Stimulated activated naive CD8-positive, alpha-beta T cell treated with anti-CD3 and anti-CD28 coated beads, Interleukin-15, Interleukin-2, amounts not matched to agents 100 U/mL and 50 U/mL, for 24 hours (primary cell): Measurements from ENCODE around the gene RNF123.
"Not testable (repeated sequence)": the region's sequence is repeated elsewhere in the genome, so short reads cannot be mapped to it uniquely, and the experiment has no call there.

Source experiments
- ATAC-seq: fragments of 150-1000 bp; cut with Tn5 transposase; one replicate; pipeline ENCODE4 v1.10.0; 2021
- DNase-seq: peaks from one replicate; pipeline ENCODE4 v3.0.0; 2021

Gene RNF123

DNA sequence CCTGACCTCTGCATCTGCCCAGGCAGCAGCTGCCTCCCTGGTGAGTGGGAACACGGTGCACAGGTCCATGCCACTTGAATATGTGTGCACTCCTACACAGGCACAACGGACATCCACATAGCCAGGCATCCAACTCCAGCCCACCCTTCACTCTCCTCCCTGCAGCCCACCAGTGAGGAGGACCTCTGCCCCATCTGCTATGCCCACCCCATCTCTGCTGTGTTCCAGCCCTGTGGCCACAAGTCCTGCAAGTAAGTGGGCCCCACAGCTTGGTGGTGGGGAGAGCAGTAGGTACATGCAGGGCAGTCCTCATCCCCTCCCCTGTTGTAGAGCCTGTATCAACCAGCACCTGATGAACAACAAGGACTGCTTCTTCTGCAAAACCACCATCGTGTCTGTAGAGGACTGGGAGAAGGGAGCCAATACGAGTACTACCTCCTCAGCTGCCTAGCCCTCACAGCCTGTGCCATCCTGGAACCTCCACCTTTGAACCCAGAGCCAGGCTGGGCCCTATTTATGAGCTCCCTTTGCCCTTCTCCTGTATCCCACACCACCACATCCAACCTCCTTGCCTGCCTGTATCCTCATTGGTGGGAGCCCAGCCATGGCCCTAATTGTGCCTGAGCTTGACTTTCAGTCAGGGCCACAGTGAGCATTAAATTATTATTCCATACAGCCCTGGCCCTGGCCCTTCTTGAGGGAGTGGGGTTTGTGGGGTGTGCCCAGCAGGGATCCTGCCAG, 31.7 kb downstream of the RNF123 start:
- ATAC-seq: no peak
- DNase-seq: no peak

DNA sequence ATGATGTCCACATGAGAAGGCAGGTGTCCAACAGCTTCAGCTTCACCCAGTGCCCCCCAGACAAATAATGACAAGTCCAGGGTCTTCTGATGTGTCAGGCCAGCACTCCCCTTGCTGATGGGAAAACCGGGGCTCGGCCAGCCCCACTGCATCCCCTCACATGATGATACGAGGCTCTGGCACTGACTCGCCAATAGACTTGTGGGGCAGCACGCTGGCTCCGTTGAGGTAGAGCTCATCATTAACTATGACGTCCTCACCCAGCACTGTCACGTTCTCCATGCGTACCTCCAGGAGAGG, 32.2 kb downstream of the RNF123 start:
- DNase-seq: no peak
- no peak for ATAC-seq

DNA sequence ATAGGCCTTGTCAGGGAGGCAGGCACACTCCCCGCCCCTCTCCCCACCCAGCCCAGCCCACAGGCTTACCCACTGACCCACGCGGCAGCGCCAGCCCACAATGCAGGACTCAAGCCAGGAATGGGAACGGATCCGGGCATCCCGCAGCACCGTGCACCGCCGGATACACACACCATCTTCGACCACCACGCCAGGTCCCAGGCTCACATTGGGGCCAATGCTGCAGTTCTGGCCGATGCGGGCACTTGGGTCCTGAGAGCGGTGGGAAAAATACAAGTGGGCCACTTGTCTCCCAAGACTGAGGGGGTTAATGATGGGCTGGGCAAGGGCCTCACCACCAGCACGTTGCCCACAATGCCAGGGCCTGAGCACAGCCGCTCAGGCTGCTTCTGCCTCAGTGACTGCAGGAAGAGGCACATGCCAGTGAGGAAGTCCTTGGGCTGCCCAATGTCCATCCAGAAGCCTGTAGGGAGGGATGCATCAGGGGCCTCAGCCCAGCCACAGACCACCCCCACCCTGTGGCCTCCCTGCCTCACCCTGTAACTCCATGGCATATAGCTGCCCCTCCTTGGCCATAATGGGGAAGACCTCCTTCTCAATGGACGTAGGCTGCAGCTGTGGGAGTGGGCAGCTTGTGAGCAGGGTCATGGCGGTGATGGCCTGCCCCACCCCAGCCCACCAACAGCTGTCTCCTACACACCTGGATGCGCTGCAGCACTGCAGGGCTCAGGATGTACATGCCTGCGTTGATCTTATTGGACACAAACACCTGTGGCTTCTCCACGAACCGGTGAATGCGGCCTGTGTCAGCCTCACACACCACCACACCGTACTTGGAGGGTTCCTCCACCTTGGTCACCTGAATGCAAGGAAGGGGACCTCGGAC, 32.8 kb downstream of the RNF123 start:
- no peak for DNase-seq

DNA sequence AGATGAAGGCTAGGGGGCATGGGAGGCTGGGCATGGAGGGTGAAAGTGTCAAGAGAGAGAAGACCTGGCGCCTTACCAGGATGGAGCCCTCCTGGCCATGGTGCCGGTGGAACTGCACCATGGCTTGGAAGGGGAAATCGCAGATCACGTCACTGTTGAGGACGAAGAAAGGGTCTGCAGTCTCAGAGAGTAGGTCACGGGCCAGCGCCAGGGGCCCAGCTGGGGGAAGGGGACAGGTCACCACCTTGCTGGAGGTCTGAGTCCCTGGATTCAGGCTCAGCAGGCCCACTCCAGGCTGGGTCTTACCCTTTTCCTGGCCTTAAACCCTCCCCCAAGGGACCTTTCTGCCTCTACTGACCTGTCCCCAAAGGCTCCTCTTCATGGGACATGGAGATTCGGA, 33.5 kb downstream of the RNF123 start:
- DNase-seq (no peak), ATAC-seq (no peak)

More for the DNA sequence above, 32.8 kb downstream of the RNF123 start:
- ATAC-seq: no peak

DNA sequence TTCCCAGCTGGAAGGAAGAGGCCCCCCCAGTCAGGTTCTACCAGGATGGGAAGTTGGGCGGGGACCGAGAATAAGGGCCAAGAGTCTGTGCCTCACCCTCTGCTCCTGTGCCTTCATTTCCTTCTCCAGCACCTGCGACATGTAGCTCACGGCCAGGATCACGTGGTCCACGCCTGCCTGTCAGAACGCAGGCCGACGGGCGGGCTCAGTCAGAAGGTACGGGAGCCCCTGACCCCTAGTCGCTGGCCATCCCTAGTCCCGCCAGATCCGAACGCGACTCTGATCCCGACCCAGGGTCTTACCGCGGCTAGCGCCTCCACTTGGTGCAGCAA, 33.9 kb downstream of the RNF123 start:
- DNase-seq (peak; percentile 67), ATAC-seq (peak; percentile 4)

DNA sequence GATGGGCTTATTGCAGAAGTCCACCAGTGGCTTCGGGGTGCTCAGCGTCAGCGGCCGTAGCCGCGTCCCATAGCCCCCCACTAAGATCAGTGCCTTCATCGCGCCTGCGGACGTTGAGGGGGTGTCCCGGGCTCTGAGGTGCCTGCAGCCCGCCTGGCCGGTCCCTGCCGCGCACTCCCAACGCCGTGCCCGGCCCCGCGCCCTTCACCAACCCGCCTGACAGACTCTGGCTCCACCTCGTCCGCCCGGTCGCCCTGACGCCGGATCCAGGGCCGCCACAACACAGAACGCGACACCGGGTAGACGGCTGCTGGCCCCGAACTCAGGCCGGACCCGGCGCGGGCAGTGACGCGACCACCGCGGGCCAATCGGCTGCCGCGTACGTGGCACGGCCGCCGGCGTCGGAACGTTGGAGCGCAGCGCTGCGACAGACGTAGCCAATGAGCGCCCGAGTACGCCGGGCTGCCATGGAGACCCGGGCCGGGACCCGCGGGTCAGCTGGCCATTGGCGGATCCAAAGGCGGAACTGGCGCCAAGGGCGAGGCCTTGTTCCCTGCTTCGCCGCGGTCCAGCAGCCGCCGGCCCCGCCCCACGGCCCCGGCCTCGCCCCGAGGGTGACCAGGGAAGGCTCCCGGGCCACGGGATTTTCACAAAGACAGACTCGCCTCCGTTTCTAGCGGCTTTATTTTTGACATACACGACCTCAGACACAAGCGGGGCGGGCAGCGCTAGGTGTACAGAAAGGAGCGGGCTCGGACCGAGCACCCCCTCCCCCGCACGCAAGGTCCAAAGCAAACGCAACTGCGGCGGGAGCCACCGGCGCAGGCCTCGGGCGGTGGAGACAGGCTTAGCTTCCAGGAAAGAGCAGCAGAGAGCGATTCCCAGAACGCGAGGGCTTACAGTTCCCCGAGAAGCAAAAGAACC, 34.5 kb downstream of the RNF123 start, which contains the start of gene GMPPB:
Gene GMPPB (minus strand): TSS at position 324 of the 924 bp plus-strand sequence. CDS start 225 bp downstream, at position 99.
- peak; percentile 87 for ATAC-seq

DNA sequence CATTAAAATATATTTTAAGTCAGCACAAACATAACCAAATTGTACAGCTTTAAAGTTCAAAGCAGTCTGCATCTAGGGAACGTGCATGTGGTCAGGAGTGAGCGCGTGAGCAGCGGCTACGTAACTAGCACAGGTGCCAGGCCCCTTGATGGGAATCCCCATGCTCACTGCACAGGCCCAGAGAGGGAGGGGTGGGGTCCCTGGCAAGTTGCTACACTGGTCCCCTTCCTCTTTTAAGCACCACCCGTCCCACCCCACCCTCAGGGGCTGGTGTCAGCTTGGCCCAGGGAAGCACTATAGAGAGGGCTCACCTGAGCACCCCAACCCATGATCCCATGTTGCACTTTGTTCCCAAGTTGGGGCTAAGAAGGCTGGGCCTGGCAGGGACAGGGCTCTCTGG, 35.2 kb downstream of the RNF123 start:
- DNase-seq: no peak
- no peak for ATAC-seq

More for the DNA sequence above, 34.5 kb downstream of the RNF123 start, which contains the start of gene GMPPB:
- DNase-seq: peak; percentile 96

DNA sequence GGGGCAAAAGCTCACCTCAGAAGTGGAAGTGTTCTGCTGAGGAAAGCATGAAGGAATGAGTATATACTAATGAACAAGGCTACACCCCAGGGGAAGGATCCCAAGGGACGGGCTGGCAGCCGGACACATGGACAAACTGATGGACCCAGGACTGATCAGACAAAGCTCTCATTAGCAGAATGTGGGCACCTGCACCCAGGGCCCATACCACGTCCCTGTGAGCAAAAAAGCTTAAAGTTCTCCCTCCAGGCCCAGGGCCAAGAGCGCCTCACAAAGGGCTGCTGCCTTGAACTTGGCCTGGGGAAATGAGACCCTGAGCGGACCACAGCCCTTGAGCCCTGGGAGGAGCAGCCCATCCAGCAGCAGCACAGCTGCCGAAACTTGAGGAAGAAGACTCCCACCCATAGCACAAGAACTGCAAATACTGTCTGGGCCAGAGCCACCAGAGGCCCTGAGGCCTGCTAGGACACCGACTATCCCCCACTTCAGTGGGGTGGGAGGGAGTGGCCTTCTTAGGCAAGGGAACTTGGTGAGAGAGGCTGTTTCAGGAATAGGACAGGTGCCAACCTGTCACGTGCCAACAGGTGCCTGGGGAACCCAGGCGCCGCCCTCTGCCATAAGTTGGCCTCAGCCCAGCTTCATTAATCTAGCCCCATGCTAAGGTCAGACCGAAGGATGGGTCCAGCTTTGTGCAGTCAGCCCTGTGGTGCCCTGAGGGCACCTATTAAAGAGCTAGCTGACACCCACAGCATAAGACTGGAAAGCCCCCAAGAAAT, 36.7 kb downstream of the RNF123 start:
- no peak for ATAC-seq
- no peak for DNase-seq

DNA sequence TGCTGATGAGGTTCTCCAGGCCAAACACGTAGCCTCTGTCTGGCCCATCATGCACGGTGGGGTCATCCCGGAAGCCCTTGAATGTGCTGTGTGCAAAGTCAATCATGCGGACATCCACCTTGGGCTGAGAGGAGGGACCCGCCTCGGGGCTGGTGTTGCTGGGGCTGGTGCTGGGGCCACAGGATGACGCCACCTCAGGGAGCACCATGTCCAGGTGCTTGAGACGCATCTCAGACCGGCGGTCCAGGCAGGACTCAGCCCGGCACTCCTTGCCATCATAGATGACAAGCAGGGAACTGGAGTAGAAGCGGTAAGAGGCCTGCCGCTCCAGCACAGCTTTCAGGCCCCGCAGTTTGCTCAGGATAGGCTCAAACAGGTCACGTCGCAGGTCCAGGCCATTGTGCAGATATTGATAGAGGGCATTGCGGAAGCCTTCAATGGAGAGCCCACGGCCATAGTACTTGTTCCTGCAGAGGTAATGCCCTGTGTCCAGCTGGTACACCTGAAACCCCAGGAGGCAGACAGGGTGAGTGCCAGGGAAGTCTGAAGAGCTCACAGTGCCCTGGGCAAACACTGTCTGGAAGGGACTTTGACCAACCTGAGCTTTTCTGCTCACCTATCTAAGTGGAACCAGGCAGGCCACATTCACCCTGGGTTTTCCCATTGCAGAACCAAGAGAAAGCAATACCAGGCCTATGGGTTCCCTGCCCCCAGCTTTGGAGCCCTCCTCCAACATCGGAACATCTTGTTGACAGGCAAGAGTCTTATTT, 38.0 kb downstream of the RNF123 start:
- DNase-seq (no peak), ATAC-seq (no peak)

DNA sequence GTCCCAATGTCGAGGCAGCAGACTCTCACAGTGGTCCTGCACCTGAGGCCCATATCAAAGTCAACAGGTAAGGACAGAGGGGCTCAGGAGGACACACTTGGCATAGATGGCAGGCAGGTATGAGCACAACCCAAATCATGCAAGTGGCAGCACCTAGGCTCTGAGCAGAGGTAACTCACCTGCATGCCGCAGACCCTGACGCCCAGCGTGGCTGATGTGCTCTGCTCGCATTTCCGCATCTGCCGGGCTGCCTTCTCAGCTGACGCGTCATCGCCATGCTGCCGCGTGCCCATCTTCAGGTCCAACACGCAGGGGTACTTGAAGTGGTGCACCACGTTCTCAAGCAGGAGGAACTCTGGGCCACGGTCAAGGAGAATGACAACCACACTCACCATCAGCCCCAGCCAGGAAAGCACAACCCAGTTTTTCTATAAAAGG, 38.6 kb downstream of the RNF123 start:
- ATAC-seq: no peak
- no peak for DNase-seq

DNA sequence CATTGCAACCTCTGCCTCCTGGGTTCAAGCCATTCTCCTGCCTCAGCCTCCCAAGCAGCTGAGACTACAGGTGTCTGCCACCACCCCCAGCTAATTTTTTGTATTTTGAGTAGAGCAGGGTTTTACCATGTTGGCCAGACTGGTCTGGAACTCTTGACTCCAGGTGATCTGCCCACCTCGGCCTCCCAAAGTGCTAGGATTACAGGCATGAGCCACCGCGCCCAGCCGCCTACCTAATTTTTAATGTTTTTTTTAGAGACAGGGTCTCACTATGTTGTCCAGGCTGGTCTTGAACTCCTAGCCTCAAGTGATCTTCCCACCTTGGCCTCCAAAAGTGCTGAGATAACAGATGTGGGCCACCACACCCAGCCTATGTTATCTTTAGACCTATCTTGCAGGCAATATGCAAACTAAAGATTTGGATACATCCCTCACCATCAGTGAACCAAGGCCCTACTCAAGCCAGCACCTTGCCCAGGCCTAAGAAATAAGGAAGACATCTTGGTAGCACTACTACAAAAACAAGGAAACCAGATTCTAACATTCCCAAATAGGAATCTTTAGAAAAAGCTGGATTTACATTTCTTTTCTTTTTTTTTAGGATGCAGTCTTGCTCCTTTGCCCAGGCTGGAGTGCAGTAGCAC, 40.7 kb downstream of the RNF123 start:
- ATAC-seq: no peak

DNA sequence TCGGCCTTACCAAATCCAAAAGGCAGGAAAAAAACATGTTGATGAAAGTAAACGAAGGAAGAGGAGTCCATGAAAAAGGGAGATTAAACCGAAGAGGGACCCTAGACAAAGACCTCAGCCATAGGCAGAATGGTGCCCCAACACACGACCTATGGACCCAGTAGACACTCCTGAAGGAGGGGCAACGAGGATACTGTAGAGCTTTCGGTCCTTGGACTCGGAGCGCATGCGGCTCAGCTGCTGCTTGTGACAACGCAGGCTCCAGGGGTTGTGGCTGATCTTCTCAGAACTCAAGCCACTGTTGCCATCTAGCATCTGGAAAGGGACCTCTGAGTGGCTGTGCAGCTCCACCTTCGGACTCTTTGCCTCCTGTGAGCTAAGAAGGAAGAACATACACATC, 43.2 kb downstream of the RNF123 start:
- DNase-seq: no peak
- ATAC-seq: no peak

More for the DNA sequence above, 40.7 kb downstream of the RNF123 start:
- no peak for DNase-seq

DNA sequence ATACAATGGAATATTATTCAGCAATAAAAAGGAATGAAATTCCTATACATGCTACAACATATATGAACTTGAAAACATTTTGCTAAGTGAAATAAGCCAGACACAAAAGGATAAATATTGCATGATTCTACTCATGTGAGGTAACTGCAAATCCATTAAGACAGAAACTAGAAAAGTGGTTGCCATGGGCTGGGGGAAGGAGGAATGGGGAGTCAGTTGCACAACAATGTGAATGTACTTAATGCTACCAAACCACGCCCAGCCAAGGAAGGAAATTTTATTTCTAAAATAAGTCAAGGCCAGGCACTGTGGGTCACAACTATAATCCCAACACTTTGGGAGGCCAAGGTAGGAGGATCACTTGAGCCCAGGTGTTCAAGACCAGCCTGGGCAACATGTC, 44.2 kb downstream of the RNF123 start:
- DNase-seq: no peak
- no peak for ATAC-seq

DNA sequence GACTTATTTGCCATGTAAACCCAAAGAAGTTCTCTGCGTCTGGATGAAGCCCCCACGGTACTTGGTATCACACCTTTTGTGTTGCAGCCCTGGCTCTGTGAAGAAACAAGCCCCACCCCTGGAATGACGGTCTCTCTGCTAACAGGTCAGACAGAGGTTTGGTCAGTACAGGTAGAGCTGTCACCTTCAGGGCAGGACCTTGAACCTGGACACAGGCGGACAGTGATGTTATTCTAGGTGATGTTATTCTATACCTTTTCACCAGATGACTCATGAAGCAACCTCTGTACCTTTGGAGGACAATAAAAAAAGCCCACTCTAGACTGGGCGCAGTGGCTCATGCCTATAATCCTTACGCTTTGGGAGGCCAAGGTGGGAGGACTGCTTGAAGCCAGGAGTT, 45.4 kb downstream of the RNF123 start:
- ATAC-seq (no peak), DNase-seq (no peak)

DNA sequence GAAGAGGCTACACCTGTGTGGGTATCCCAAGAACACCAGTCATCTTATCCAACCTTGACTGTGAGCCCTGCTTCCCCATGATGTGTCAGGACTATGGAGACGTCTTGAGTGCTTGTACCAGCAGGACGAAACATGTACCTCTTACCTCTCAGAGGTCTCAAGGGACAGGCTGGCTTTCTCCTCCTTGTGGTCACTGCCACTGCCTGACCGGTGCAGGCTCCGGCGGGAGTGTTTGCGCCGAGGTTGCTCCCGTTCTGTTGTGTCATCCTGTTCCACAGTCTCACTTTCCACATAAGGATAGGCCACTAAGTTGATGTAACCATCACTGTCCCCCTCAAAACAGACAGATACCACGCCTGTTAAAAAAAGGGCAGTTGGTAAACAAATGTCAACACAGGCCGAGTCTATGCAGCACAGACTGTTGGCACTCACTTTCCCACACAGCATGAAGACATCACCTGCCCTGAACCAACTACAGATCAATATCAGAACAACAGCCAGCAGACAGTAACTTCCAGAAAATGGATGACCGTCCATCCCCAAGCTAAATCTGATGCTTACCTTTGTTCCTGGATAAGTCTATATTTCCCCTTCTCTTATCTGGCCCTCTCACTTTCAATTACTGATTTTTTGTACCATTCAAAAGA, 48.8 kb downstream of the RNF123 start:
- ATAC-seq (no peak), DNase-seq (no peak)

DNA sequence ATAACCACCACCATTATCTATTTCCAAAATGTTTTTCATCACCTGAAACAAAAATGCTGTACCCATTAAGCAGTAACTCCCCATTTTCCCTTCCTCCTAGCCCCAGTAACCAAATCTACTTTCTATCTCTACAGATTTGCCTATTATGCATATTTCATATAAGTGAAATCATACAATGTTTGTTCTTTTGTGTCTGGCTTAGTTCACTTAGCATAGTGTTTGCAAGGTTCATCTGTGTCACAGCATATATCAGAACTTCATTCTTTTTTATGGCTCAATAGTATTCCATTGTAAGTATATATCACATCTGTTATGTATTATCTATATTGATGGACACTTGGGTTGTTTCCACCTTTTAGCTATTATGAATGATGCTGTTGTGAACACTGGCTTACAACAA, 51.1 kb downstream of the RNF123 start:
- ATAC-seq: no peak
- DNase-seq: no peak

DNA sequence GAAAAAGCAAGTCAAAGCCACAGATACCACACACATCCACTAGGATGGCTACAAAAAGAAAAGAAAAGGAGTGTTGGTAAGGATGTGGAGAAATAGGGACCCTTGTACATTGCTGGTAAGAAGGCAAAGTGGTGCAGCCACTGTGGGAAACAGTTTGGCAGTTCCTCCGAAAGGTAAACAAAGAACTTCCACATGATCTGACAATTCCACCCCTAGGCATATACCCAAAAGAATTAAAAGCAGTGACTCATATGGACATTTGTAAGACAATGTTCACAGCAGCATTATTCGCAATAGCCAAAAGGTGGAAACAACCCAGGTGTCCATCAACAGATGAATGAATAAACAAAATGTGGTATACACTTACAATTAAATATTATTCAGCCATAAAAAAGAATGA, 56.6 kb downstream of the RNF123 start:
- DNase-seq: no peak
- no peak for ATAC-seq

DNA sequence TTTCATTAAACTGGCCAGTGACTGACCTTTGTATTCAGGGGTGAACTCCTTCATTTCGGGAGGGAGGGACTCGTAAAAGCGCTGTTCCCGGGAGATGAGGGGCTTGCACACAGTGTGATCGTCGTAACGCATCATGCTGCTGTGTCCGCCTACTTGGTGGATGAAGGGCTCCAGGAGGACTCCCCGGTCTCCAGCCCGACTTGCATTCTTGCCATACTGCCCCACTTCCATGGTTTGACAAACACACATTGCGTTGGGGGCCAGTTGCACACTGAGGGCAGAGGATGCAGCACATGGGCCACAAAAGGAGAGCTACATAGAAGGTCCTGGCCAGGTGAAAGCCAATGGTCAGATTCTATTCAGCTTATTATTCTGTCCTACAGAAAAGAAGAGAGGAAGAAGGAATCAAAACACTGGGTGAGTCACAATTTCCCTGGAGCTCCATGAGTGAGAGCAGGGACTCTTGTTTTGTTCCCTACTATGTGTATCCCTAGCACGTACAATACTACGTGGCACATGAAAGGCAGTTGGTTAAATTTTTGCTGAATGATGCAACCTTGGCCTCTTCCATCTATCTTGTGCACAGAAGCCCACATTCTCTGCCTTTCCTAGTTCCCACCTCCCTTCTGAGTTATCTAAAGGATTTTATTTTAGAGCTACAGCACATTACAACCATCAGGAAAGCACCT, 58.6 kb downstream of the RNF123 start:
- DNase-seq (no peak), ATAC-seq (no peak)

DNA sequence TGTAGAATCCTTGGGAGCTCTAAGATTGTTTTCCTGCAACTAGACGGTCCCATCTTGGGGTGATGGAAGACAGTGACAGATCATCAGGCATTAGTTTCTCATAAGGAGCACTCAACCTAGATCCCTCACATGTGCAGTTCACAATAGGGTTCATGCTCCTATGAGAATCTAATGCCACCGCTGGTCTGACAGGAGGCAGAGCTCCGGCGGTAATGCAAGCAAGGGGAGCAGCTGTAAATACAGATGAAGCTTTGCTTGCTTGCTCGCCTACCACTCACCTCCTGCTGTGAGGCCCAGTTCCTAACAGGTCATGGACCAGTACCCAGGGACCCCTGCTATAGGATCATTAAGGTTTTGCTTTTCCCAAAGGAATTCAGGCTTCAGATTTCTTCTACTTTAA, 59.5 kb downstream of the RNF123 start:
- DNase-seq, ATAC-seq: not testable (repeated sequence)
